ENCODE measurements around the gene GATAD2A.

The GATAD2A gene

GRCh38 chr19:19529783-19530422 is 124.4 kb downstream of the GATAD2A start:
- TF ChIP-seq CTCF (IDR thresholded peaks at IDR 0.05): no peak

- no peak for TF ChIP-seq CTCF (IDR thresholded peaks at IDR 0.05)
Measured at GRCh38 chr19:19530423-19530804, 124.9 kb downstream of the GATAD2A start.

GRCh38 chr19:19530889-19531288 is 125.4 kb downstream of the GATAD2A start:
- no peak for TF ChIP-seq CTCF (IDR thresholded peaks at IDR 0.05)

- peak; percentile 97 for TF ChIP-seq CTCF (IDR thresholded peaks at IDR 0.05)
Measured at GRCh38 chr19:19531951-19532805, 126.7 kb downstream of the GATAD2A start.

GRCh38 chr19:19532806-19533701 is 127.6 kb downstream of the GATAD2A start:
- TF ChIP-seq CTCF (IDR thresholded peaks at IDR 0.05): no peak

GRCh38 chr19:19533841-19534240 is 128.4 kb downstream of the GATAD2A start:
- TF ChIP-seq CTCF (IDR thresholded peaks at IDR 0.05): no peak

- TF ChIP-seq CTCF (IDR thresholded peaks at IDR 0.05): no peak
Measured at GRCh38 chr19:19534556-19535265, 129.2 kb downstream of the GATAD2A start.

All from LNCAP (cell line).